A549 (cell line): Measurements from ENCODE around the gene ALDH1A1. TPM values are rescaled to one million over a fixed set of nuclear protein-coding genes. Genes with fewer than 3 reads are reported as not detected.

Experiments
- ATOH8 ChIP-seq: fragments of 250-450 bp; sonication (Bioruptor Pico); IDR thresholded peaks from 2 replicates; pipeline ENCODE4 v1.5.0; 2020; ENCODE audit warnings: low read depth, mild to moderate bottlenecking, moderate library complexity
- BHLHE40 ChIP-seq: IDR thresholded peaks from 2 replicates; pipeline ENCODE4 v1.6.1; 2012; ENCODE audit warnings: low read depth, low read length, inconsistent platforms
- CBX2 ChIP-seq: fragments of 200-600 bp; sonication (generic); IDR thresholded peaks from 2 replicates; pipeline ENCODE4 v1.6.1; 2016; ENCODE audit warnings: low read depth, mild to moderate bottlenecking, borderline replicate concordance
- CEBPB ChIP-seq, 2 experiments: fragments of >200 bp in 1 of 2; sonication (Bioruptor Twin) in 1 of 2; formaldehyde crosslinking in 1 of 2; IDR thresholded peaks; 2 replicates each; pipeline ENCODE4 v1.6.1; 2012 to 2016
- CHD2 ChIP-seq: fragments of 150-350 bp; IDR thresholded peaks from 2 replicates; pipeline ENCODE4 v1.6.1; 2014; ENCODE audit warnings: low read length; ENCODE audit not compliant: partially characterized antibody
- CHD4 ChIP-seq: fragments of 200-600 bp; sonication (generic); IDR thresholded peaks from 2 replicates; pipeline ENCODE4 v1.6.1; 2016; ENCODE audit warnings: antibody characterized with exemption, mild to moderate bottlenecking, borderline replicate concordance
- CTCF ChIP-seq: fragments of >200 bp; sonication (Bioruptor Twin); formaldehyde crosslinking; IDR thresholded peaks from 3 replicates; pipeline ENCODE4 v1.5.1; 2016
- EHF ChIP-seq: fragments of 250-450 bp; sonication (Bioruptor Pico); IDR thresholded peaks from 2 replicates; pipeline ENCODE4 v1.5.0; 2020; ENCODE audit warnings: mild to moderate bottlenecking
- EHMT2 ChIP-seq: fragments of 200-600 bp; sonication (generic); IDR thresholded peaks from 2 replicates; pipeline ENCODE4 v1.6.1; 2016; ENCODE audit warnings: antibody characterized with exemption, low read depth, mild to moderate bottlenecking, moderate library complexity
- EP300 ChIP-seq, 2 experiments: fragments of >200 bp; sonication (Bioruptor Twin); formaldehyde crosslinking; IDR thresholded peaks; 2 replicates in 1 of 2; 3 replicates in 1 of 2; pipeline ENCODE4 v1.6.1; 2016 to 2017
- ESRRA ChIP-seq: fragments of 150-350 bp; IDR thresholded peaks from 2 replicates; pipeline ENCODE4 v1.6.1; 2014; ENCODE audit warnings: mild to moderate bottlenecking, low read length, borderline replicate concordance
- HES2 ChIP-seq: fragments of >200 bp; sonication (Bioruptor Twin); formaldehyde crosslinking; IDR thresholded peaks from 2 replicates; pipeline ENCODE4 v1.6.1; 2016
- HOXA7 ChIP-seq: fragments of 250-450 bp; sonication (Bioruptor Pico); IDR thresholded peaks from 2 replicates; pipeline ENCODE4 v1.5.0; 2020; ENCODE audit warnings: mild to moderate bottlenecking, moderate library complexity
- HOXB13 ChIP-seq: fragments of 250-450 bp; sonication (Bioruptor Pico); IDR thresholded peaks from 2 replicates; pipeline ENCODE4 v1.5.0; 2020; ENCODE audit warnings: low read depth, mild to moderate bottlenecking, moderate library complexity
- KDM1A ChIP-seq: fragments of 200-600 bp; sonication (generic); IDR thresholded peaks from 2 replicates; pipeline ENCODE4 v1.6.1; 2016; ENCODE audit warnings: low read depth, mild to moderate bottlenecking
- KDM5A ChIP-seq: fragments of 200-600 bp; sonication (generic); IDR thresholded peaks from 2 replicates; pipeline ENCODE4 v1.6.1; 2016; ENCODE audit warnings: antibody characterized with exemption, mild to moderate bottlenecking
- MAX ChIP-seq: IDR thresholded peaks from 2 replicates; pipeline ENCODE4 v1.6.1; 2012
- MAZ ChIP-seq: fragments of 150-350 bp; IDR thresholded peaks from 2 replicates; pipeline ENCODE4 v1.6.1; 2014; ENCODE audit warnings: antibody characterized with exemption, low read depth, low read length, borderline replicate concordance
- MYC ChIP-seq: IDR thresholded peaks from 2 replicates; pipeline ENCODE4 v1.6.1; 2012; ENCODE audit warnings: mild to moderate bottlenecking, inconsistent platforms, low read length, improper control_type of control experiment, borderline replicate concordance
- NPAS2 ChIP-seq: fragments of 250-450 bp; sonication (Bioruptor Pico); IDR thresholded peaks from 2 replicates; pipeline ENCODE4 v1.8.0; 2022; ENCODE audit warnings: mild to moderate bottlenecking, moderate library complexity, borderline replicate concordance
- PBX3 ChIP-seq: IDR thresholded peaks from 2 replicates; pipeline ENCODE4 v1.6.1; 2012
- PHF8 ChIP-seq: fragments of 200-600 bp; sonication (generic); IDR thresholded peaks from 2 replicates; pipeline ENCODE4 v1.6.1; 2016; ENCODE audit warnings: low read depth, mild to moderate bottlenecking, antibody characterized with exemption, moderate library complexity, borderline replicate concordance
- REST ChIP-seq: fragments of 200-600 bp; sonication (generic); IDR thresholded peaks from 2 replicates; pipeline ENCODE4 v1.6.1; 2016; ENCODE audit warnings: antibody characterized with exemption, mild to moderate bottlenecking, moderate library complexity
- RFX5 ChIP-seq: fragments of 450-650 bp; IDR thresholded peaks from 2 replicates; pipeline ENCODE4 v1.7.1; 2014; ENCODE audit warnings: antibody characterized with exemption, mild to moderate bottlenecking, moderate library complexity
- RNF2 ChIP-seq: fragments of 200-600 bp; sonication (generic); IDR thresholded peaks from 2 replicates; pipeline ENCODE4 v1.6.1; 2016; ENCODE audit warnings: low read depth, mild to moderate bottlenecking, antibody characterized with exemption, moderate library complexity, borderline replicate concordance
- SMC3 ChIP-seq: fragments of >200 bp; sonication (Bioruptor Twin); formaldehyde crosslinking; IDR thresholded peaks from 3 replicates; pipeline ENCODE4 v1.6.1; 2018; ENCODE audit warnings: inconsistent platforms
- SREBF2 ChIP-seq: fragments of 450-650 bp; IDR thresholded peaks from 2 replicates; pipeline ENCODE4 v1.6.1; 2014; ENCODE audit warnings: mild to moderate bottlenecking, moderate library complexity
- TP53 ChIP-seq: fragments of 250-450 bp; sonication (Bioruptor Pico); IDR thresholded peaks from 2 replicates; pipeline ENCODE4 v1.5.0; 2021; ENCODE audit warnings: mild to moderate bottlenecking, moderate library complexity
- USF2 ChIP-seq: fragments of 450-650 bp; IDR thresholded peaks from 2 replicates; pipeline ENCODE4 v1.6.1; 2014; ENCODE audit warnings: antibody characterized with exemption
- ZFP36 ChIP-seq: fragments of 450-650 bp; IDR thresholded peaks from 2 replicates; pipeline ENCODE4 v1.6.1; 2014; ENCODE audit warnings: borderline replicate concordance; ENCODE audit not compliant: partially characterized antibody
- ZNF302 ChIP-seq: fragments of 250-450 bp; sonication (Bioruptor Pico); IDR thresholded peaks from 2 replicates; pipeline ENCODE4 v1.9.0; 2021; ENCODE audit warnings: inconsistent platforms, mild to moderate bottlenecking, moderate library complexity
- ZSCAN20 ChIP-seq: fragments of 250-450 bp; sonication (Bioruptor Pico); IDR thresholded peaks from 2 replicates; pipeline ENCODE4 v1.8.0; 2022; ENCODE audit warnings: mild to moderate bottlenecking, moderate library complexity
- polyA plus RNA-seq, 4 experiments: library from polyadenylated mRNA; depleted of rRNA in 3 of 4; stranded (reverse); fragments of >200 nt; fragmentation: RNase III in 1 of 4; extraction: RNeasy Plus Mini Kit Qiagen cat#74134 plus additional on column Dnase treatment in 1 of 4; gene quantifications; 2 replicates in 3 of 4; 3 replicates in 1 of 4; pipeline ENCODE4 v1.2.3, GENCODE V29; 2011 to 2017

ALDH1A1 gene
- polyA plus RNA-seq, 2 of the 4 experiments (the other 2 are of a cell fraction): 8,617 to 9,987 TPM

- TF ChIP-seq MYC (no peak), CEBPB (IDR thresholded peaks at IDR 0.05) (peak; percentile 95 to 98), KDM1A (no peak), NPAS2 (CRISPR knock-in tag) (no peak), SMC3 (no peak), EHMT2 (no peak), PBX3 (no peak), RNF2 (no peak), TP53 (CRISPR knock-in tag) (0 out of 2 replicates have a peak, but pooled peaks have one; percentile 15), USF2 (no peak), MAZ (no peak), ZFP36 (no peak), EP300 (IDR thresholded peaks at IDR 0.05) (peak; percentile 61 to 66; a peak in 3 of 5 replicates), KDM5A (no peak), ZNF302 (CRISPR knock-in tag) (no peak), HES2 (peak; percentile 92), MAX (peak; percentile 54; the same call in 1 of the 2 replicates), HOXA7 (CRISPR knock-in tag) (peak; percentile 70; the same call in 1 of the 2 replicates), PHF8 (no peak), RFX5 (no peak), SREBF2 (no peak), ZSCAN20 (CRISPR knock-in tag) (no peak), REST (no peak), CBX2 (no peak), ESRRA (no peak), ATOH8 (CRISPR knock-in tag) (0 out of 2 replicates have a peak, but pooled peaks have one; percentile 12), CHD2 (no peak), CTCF (no peak), EHF (CRISPR knock-in tag) (no peak), CHD4 (no peak), HOXB13 (CRISPR knock-in tag) (no peak), BHLHE40 (no peak)
Measured at GRCh38 chr9:72925126-72925789, 27.6 kb downstream of the ALDH1A1 start (continued).
